Hepatocyte (in vitro differentiated cells): ENCODE data around the gene CDCA3.

ENCODE experiments used
- CTCF ChIP-seq: fragments of 200-600 bp; sonication (generic); IDR thresholded peaks from 2 replicates; pipeline ENCODE4 v1.5.1; 2016; ENCODE audit warnings: antibody characterized with exemption, mild to moderate bottlenecking; ENCODE audit not compliant: poor library complexity
- EZH2 ChIP-seq: fragments of 200-600 bp; sonication (generic); IDR thresholded peaks from 2 replicates; pipeline ENCODE4 v1.6.1; 2016; ENCODE audit warnings: antibody characterized with exemption, mild to moderate bottlenecking, borderline replicate concordance
- EZH2phosphoT487 ChIP-seq: fragments of 200-600 bp; sonication (generic); IDR thresholded peaks from one replicate; pipeline ENCODE4 v1.6.1; 2018; ENCODE audit warnings: antibody characterized with exemption, mild to moderate bottlenecking, low read depth, moderate library complexity; ENCODE audit not compliant: unreplicated experiment, severe bottlenecking

DNA sequence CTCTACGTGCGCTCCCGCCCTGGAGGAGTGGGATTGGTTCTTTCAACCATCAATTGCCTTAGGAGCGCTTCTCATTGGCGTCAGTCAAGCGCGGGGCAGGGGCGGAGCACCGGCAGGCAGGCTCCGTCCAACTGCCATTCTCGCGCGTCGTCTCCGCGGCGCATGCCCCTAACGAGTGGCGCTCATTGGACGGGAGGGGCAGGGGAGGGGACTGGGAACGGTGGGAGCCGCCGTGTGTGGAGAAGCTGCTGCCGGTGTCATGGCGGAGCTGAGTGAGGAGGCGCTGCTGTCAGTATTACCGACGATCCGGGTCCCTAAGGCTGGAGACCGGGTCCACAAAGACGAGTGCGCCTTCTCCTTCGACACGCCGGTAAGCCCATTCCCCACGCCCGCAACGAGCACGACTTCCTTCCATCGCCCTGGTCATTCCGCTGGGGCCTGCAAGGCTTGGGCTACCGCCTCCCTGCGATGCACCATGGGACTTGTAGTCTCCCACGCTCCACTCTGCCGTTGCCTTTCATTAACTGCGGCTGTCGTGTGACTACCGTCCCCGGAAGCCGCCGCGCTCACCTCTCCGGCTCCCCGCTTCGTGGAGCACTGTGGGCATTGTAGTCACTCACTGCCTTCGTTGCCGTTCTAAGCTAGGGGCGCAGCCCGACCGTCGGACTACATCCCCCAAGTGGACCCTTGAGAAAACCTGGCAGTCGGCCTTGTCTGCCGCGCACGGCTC lies 1.0 kb upstream of the CDCA3 start, which contains the start of gene USP5:
- TF ChIP-seq CTCF (no peak), EZH2 (no peak), EZH2phosphoT487 (no peak)
